Measurements from ENCODE around the gene CDKAL1.

CDKAL1 gene

DNA sequence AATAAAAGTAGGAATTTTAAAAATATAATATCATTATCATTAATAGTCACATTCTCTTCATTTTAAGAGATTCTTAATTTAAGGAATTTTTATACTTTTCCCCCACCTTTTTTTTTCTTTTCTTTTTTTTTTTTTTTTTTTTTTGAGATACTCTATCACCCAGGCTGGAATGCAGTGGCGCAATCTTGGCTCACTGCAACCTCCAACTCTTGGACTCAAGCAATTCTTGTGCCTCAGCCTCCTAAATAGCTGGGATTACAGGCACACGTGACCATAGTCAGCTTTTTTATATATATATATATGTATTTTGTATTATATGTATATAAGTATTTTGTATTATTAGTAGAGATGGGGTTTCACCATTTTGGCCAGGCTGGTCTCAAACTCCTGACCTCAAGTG is 457.7 kb downstream of the CDKAL1 start:
- DNase-seq, result no peak

DNA sequence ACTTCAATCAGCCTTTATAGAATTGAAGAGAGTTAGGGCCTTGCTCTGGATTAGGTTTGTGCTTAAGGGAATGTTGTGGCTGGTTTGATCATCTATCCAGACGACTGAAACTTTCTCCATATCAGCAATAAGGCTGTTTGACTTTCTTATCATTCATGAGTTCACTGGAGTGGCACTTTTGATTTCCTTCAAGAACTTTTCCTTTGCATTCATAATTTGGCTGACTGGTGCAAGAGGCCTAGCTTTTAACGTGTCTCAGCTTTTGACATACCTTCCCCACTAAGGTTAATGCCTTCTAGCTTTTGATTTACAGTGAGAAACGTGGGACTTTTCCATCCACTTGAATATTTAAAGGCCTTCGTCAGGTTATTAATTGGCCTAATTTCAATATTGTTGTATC is 461.8 kb downstream of the CDKAL1 start:
- no peak for DNase-seq

DNA sequence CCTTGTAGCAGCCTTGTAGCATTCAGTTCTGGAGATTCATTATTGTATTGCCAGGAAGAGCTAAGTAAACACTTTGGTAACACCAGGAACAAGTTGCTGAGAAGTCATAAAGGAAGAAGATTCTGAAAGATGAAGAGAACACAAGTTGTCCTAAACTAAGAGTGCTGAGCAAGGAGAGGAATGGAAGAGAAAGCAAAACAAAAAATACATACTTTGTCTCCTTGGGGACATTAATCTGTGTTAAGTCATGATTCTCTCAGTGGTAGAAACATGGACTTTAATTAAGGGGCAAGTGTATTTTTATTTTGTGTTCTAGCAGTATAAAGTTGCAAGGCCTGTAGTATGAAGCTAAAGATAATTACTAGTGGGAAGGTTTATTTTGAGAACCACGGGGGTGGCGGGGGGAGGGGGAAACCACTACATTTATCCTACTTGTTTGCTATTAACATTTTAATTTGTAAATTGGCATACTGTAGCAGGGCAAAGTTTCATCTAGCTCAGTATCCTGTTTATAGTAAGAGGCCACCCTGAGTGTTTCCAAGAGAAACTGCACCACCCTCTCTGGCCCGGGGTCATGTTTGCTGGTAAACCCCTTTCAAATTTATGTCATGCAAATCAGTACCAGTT is 463.0 kb downstream of the CDKAL1 start:
- no peak for DNase-seq

DNA sequence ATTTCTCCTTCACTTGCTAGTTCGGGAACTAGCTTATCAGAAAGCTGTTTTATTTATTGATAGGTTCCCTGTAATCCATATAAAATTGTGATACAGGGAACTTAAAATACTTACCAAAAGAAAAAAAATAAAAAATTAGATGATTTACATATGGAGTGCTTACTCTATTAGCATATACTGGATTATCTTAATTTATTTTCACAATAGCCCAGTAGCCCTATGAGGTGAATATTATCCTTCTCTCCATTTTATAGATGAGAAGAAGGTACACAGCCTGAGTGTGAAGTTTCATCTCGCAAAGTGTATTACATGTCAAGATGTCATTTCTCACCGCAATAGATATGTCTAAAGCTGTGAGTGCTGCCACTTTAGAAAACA is 463.5 kb downstream of the CDKAL1 start:
- DNase-seq, result no peak

DNA sequence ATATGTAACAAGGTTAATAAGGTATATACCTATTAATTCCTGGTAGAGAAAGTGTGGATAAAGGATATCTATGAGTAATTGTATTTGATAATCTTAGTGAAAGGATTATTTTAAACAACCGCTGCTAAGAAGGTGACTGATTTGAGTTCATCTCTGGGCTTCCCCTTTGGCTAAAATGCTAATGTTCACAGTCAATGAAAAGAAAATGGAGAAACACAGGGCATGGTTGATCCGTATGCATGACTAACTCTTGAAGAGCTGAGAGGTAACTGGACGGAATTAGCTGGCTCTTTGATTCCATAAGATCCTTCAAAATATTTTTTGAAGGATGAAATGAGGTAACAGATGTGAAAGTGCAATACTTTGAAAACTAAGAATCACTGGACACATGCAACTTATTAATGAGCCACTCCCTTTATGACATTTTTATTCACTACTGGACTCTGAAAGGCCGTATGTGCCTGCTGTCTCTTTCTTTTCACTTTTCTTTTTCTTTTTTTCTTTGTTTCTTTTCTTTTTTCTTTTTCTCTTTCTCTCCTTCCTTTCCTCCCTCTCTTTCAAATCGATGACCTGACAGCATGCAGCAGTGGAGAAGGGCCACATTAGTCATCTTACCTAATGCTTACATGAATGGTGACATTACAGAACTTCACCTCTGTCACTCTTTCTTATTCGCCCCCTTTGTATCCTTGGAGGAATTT is 464.6 kb downstream of the CDKAL1 start:
- no peak for DNase-seq

DNA sequence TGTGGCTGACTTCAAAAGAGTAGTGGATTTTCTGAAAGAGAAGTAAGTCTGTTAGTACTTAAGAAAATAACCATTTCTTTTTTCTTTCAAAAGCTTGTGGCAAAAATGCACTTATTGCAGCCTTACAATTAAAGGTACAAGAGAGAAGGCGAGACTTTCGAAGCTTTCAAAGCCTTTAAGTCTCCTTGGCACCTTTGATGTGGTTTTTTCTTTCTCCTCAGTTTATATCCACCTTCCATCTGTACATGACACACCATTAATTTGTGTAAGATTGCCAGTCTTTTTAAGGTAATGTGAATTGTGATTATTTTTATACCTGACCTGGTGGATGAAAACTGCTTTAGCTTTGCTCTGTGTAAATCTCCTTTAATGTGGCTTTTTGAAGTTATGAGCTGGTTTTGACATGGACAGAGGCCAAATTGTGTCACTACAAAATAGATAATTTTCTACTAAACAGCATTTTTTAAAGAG is 466.1 kb downstream of the CDKAL1 start:
- DNase-seq, result no peak

DNA sequence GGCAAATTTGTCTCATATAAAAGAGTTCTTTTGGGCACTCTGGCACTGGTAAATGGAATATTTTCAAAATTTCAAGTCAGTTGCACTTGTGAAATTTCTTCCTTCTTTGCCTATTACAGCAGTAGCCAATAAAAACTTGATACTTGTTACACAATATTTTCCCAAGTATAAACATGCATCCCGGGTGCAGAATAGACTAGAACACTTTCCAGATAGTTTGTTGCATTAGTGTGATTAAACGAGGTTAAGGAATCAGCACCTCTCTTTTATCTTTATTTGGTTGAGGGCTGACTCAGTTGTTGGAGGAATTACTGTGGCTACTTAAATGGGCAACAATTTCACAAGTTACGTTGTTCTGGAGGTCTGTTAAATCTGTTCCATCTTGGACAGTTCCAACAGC is 467.5 kb downstream of the CDKAL1 start:
- no peak for DNase-seq

DNA sequence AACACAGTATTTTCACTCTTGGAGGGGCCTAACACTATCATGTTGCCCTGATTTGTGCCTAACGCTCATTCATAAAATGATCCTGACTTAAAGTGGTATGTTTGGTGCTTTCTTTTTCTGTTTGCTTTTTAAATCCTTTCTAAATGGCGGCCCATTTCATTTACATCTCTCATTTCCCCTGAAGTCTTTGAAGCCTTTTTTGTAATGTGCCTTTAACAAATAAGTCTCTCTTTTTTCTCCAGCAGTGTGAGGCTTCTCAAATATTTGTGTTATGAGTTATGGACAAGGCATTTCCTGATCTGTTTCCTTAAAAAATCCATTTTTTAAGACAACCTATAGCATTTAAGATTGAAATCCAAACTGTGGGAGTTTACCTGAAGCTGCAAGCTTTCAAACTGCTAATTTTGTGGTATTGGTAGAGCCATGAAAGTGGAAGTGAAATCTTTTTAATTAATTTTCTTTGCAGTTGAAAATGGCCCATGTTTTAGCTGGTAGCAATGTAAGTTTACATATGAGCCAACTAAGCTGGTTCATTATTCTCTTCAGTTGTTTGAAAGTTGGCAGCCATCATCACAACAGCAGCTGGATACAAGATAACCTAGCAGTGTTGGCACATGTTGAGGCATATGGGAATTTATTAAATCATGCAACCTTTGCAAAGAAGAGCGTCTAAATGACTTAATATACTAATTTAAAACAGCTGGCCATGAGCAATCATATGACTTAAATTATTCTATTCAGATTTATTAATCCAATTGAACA is 469.7 kb downstream of the CDKAL1 start:
- no peak for DNase-seq

DNA sequence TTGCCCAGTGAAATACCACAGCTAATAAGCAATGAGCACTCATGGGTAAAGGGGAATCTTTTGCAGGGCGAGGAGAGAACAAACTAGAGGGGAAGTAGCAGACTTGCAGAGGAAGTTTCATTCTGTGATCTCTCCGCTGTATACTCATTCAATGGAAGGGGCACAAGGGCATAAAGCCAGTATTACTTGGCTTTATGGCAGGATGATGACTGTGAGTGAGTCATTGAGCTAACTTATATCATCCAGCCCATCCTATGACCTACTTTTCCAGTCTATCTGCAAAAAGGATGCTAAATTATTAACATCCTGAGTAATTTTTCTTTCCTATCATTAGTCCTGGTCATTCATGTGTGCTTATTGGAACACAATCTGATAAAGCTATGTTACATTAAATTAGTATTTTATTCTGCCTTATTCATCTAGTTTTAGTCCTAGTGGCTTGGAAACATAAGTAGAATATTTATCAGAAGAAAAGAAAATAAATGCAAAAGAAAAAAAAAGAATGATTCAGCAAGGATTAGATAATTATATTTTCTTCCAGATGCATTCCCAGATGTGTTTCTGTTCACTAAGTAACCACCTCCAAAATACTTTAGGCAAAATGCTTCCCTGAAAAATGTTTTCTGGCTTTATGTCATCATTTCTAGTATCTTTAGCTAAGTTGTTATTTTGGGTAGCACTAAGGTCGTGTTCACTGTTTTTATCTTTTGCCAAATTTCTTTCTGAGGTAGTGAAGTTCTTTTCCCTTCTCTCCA is 471.7 kb downstream of the CDKAL1 start:
- no peak for DNase-seq

DNA sequence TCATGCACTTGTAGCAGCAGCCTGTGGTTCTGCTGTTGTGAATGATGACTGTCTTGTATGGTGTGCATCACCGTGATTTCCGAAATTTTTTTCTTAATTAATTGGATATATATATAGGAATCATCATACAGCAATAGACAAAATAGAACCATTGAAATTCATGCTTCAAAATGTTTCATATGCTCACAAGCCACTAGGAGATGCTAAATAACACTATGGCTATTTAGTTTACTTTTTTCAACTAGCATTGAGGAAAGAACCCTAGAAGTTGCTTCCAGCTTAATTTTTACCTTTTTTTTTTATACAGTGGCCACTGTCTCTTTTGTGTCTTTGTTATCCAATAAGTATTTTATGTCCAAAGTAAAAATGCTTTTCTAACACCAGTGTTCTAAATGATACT is 485.4 kb downstream of the CDKAL1 start:
- no peak for DNase-seq

DNA sequence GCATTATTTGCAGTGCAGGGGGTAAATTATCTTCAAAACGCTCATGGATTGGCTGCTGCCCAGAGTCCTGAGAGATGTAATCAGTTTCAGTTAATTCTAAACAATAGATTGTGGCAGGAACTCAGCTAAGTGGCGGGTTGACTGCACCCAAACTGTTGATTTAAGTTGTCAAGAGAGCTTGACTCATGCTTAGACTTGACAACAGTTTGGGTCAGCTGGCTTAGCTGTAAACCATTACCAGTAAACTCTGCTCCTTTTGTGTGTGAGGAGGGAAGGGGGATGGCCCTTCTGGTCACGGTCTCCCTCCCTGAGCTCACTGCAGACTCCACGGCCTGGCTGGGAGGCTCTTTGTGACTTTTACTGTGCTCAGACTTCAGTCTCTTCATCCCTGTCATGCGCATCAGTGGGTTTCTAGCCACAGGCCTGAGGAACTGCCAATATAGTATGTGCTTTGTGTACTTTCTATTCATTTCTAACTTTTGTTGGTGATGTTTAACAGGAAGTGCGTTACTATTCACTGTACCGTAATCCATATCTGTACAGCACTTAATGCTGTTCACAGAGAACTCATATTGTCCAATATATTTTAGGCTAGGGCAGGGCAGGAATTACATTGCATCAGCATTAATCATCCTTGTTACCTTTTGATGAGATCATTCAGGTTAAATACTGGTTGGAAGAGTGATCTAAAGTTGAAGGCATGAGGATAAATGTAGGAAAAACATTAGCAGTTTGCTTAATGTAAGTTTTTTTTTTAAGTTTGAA is 488.3 kb downstream of the CDKAL1 start:
- no peak for DNase-seq

DNA sequence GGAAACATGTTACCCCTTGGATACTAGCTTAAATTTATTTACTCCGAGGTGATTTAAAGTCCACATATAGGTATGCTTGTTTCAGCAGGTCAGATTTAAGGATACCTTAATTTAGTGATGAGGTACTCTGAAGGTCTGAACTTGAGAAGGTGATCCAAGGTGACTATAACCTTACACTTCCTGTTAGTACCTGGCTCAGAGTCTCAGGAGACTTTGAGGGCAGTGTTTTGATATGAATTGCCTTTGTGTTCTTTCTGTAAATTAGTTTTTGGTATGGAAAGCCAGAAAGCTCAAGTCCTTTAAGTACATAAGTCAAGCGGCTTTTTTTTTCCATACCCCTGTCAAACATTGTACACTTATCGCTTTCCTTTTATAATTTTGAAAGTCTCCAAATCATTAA is 489.0 kb downstream of the CDKAL1 start:
- no peak for DNase-seq

DNA sequence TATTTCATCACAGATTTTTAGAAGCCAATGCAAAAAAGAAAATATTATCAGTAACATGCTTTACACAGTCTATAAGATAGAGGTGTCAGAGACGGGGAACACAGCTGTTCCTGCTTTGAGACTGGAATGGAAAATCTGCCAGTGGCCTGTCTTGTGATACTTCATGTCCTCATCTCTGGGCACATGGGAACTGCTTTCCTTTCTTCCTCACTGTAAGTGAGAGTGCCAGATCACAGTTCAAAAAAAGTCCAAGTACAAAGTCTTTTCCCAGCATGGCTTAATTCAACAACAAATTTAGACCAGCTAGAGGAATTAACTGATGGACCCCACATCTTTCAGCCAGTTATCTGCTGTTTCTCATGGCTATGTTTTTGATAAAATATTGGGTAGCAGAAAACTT is 490.4 kb downstream of the CDKAL1 start:
- DNase-seq, result no peak

DNA sequence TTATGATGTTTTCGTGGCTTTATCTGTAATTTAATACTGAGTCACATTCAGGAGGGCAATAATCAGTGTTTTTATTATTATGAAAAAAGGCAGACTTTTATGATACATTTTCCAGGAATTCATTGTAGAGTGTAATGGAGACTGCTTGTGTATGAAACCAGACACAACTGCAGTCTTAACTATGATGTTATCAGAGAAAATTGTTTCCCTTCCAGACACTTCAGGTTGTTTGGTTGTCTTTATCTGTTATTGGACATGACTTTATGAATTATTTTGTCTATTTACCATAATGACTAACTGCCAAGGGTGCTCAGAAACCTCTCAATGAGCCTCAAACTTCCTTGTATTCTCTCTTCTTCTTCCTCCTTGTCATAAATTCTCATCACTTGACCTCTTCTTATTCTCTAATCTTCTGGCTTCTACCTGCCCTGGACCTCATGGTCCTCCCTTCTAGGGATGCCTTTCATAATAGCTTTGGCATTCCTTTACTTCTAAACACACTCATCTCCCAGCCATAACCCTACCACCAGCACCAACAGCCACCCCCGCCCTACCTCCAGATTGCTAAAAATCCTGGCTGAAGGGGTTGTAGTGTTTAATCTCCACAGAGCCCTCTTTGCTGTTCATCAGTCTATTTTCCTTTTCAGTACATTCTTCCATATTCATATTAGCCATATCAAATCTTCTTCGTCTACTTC is 492.5 kb downstream of the CDKAL1 start:
- DNase-seq, result no peak

DNA sequence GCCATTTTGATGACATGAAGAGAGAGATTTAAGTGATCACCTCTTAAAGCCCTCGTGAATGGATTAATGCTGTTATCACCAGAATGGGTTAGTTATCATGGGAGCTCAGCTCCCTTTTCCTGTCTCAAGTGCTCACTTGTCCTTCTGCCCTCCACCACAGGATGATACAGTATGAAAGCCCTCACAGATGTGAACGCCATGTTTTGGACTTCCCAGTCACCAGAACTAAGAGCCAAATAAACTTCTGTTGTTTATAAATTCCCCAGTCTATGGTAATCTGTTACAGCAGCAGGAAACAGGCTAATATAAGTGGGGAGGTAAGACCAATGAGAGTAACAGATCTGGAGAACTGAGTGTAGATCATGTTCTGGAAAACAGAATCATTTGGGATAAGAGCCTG is 493.2 kb downstream of the CDKAL1 start:
- DNase-seq, result no peak

DNA sequence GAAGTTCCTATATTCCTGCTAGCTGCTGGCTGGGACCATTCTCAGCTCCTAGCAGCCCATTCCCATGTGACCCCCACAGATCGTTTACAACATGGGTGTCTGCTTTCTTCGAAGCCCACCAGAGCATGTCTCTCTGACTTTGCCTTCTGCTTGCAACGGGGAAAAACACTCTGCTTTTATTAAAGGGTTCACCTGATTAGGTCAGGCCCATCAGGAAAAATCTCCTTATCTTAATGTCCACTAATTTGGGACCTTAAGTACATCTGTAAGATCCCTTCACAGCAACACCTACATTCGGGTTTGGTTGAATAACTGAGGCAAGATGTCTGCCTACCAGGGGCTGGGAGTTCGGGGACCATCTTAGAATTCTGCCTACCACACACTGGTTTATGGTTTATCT is 496.9 kb downstream of the CDKAL1 start:
- no peak for DNase-seq

DNA sequence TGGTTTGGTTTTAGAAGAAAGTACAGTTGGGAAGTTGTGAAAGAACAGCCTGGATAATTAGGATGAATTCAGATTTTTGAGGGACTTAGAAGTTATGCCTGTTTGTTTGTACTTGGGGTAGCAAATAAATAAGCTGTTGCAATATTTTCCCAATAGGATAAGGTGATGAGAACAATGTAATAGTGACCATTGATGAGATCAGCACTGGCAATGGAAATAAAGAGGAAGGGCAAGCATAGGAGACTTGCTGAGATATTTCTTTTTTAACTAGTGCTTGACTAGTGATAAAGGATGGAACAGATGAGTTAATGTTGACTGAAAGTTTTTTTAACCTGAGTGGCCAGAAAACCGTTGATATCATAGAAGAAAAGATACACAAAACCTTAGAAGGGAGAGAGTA is 498.8 kb downstream of the CDKAL1 start:
- no peak for DNase-seq

DNA sequence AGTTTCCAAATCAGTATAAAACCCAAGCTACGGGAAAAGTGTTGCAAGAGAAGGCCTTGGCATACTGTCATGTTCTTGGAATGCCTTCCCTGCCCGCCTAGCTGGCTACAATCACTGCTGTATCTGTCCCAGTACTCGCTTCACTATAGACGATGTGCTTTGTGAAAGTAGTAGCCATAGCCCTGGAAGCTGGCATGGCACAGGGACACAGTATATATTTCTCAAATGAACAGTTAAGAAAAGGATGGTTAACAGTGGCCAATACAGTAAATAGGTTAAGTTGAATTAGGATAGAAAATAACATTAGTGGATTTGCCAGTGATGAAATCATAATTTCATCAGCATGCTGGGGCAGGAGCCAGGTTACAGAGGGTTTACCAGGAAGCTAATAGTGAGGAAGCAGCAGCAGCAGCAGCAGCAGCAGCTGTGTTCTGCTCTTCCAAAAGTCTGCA is 499.3 kb downstream of the CDKAL1 start:
- DNase-seq, result no peak

DNA sequence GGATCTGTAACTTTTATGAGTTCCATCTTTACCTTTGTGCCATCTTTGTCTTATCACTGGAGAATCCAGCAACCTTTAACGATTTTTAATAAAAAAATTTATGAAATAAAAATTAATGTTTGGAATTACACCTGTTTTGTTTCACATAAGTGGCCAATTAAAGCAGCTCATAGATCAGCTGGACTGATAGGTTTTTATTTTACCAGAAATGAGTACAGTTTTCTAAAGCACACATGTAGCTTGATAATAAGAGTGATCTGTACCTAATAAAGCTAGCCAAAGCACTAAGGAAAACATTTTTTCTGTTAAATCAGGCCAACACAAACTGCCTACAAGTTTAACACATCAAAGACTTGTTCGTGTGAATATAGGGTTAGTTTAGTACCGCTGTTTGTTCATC is 500.1 kb downstream of the CDKAL1 start:
- DNase-seq, result no peak

DNA sequence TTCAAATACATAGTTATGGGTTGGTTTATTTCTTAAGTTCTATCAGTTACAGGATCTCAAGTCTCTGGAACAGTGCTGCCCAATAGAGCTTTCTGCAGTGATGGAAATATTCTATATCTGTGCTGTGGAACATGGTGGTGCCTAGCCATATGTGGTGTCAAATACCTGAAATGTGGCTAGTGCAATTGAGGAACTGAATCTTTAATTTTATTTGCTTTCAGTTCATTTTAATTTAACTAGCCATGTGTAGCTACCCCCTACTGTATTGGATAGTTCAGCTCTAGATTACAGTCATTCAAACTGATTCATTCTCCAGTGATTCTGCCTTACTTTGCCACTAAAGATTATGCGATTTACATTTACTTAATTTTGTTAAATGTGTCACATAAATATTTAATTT is 503.2 kb downstream of the CDKAL1 start:
- DNase-seq, result no peak

DNA sequence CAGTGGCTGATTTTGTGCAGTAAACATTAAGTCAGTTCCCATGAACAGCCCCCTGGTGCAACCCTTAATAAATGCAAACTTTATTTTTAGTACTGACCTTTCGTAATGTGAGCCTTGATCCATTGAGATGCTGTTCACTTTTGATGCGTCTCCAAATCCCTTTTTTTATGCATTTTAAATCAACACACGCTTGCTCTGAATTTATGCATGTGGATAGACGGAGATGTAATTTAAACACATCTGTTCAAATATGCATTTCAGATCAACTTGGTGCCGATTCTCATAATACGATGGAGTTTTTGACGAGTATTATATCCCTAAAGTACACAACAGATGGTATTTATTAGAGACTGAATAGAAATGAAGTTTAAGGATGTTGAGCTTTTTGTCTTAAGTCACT is 505.7 kb downstream of the CDKAL1 start:
- DNase-seq, result no peak

DNA sequence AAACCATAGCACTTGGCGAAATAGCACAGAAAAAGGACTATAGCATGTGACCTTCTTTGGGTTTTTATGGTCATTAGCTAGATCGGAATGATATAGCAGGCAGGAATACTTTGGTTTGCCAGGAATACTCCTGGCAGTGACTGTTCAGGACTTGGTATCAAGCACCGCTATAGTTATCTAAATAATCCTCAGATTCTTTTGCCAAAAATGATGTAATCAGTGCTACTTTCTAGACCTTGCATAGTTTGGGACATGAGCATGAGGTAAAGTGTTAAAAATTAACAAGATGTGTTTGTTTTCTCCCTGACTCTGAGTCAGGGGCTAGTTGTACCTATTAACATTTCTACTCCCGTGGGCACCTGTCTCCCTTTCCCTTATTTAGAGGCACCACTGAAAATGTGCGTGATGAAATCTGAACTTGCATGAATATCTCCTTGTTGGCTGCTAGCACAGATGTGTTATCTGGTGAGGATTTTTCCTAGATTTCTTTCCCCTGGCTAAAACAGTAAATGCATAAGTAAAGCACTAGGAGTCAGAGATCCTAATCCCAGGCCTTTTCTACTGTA is 511.0 kb downstream of the CDKAL1 start:
- no peak for DNase-seq

Measured in stimulated activated CD4-positive, alpha-beta T cell treated with anti-CD3 and anti-CD28 coated beads, Interleukin-15, amount 100 ng/mL, for 24 hours (primary cell).